Activated naive CD4-positive, alpha-beta T cell treated with anti-CD3 and anti-CD28 coated beads, Interleukin-2, amount 50 U/mL, for 16 hours (primary cell): Measurements from ENCODE around the gene TP53I13.
A peak's percentile ranks its signal among the peaks of the same experiment; 100 is the strongest.

Experiments
- DNase-seq: peaks from one replicate; pipeline ENCODE4 v3.0.0-alpha.2; 2020

Gene TP53I13

DNA sequence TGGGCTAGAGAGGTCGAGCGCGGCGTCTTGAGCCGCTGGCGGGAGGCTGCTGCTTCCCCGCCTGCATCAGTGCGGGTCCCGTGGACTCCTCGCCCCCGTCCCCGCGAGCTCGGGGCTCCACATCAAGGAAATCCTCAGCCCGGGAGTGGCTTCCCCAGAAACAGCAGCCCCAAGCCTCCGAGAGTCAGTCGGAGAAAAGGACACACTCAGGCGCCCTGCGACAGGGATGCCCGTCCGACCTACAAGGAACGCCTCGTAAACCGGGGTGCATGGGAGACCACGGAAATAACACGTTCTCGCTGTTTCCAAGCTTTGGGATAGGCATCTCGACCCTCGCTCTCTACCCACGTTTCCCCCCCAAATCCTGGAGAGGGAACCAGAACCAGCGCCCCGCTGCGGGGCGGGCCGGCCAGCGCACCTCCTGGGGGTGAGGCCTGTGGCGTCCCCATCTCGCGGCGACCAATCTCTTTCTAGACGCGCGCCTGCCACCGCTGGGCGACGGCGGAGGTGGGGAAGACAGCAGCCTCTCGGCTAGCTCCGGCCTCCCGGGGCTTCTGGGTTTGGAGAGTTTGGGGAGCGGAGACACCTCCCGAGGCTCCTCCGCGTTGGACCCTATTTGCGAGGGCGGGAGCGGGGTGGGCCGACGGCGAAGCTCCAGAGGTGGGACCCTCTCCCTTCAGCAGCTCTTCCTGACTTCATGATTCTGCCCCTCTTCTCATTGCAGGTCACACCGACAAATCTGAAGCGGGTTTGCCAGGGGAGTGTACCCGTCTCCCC is 759 bp upstream of the TP53I13 start:
- peak; percentile 79 for DNase-seq

DNA sequence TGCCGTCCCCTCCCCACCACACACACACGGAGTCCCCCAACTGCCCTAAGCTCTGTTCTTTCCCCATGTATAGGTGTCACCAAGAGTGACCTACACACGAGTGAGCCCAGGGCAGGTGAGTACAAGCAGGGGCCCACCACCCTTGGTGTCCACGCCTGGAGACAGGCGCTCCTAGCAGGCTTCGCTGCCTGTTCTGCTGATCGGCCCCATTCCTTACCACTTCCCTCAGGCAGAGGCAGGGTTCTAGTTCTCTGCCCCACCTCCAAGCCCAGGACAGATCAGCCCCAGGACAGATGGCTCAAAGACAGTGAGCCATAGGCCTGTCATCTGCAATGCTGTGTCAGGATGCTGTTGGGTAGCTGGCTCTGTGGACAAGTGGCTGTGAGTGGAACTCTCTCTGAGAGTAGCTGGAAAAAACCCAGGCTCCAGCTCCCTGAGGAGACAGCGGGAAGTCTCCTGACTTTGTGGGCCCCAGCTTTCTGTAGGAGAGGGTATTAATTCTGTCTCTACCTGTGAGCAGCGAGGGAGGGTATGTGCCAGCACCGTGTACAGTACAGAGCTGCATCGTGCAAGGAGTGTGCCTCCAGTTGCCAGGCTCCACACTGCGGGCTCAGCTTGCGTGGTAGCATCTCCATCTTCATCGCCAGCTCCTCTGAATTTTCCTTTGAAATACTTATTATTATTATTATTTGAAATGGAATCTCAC is 897 bp downstream of the TP53I13 start:
- DNase-seq = no peak

DNA sequence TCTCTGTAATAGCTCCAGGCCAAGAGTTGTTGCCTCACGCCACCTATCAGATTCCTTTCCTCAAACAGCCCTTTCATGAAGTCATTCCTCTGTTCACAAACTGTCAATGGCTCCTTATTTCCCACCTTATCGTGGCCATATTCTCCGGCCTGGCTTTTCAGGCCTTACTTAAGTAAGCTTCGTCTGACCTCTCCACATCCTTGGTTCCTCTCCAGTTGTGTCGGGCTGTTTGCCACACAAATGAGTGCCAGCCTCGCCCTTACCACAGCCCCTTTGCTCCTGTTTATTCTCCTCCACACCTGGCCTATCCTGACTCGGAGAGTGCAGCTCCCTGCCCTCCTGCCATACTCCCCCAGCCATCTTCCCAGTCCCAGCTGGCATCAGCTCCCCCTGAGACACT is 2.0 kb downstream of the TP53I13 start:
- no peak for DNase-seq

DNA sequence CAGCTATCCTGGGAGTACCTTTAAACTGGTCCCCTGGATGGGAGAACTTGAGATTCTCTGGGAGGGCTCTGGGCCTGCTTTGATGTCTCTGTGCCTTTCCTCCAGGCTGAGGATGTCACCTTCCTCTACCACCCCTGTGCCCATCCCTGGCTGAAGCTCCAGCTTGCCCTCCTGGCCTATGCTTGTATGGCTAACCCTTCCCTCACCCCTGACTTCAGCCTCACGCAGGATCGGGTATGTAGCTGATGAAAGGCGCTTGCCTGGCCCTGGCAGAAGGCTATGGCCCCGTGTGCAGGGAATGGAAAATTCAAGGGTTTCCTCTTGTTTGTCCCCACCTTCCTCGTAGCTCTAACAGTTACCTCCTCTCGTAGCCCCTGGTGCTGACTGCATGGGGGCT is 3.0 kb downstream of the TP53I13 start:
- DNase-seq = no peak

DNA sequence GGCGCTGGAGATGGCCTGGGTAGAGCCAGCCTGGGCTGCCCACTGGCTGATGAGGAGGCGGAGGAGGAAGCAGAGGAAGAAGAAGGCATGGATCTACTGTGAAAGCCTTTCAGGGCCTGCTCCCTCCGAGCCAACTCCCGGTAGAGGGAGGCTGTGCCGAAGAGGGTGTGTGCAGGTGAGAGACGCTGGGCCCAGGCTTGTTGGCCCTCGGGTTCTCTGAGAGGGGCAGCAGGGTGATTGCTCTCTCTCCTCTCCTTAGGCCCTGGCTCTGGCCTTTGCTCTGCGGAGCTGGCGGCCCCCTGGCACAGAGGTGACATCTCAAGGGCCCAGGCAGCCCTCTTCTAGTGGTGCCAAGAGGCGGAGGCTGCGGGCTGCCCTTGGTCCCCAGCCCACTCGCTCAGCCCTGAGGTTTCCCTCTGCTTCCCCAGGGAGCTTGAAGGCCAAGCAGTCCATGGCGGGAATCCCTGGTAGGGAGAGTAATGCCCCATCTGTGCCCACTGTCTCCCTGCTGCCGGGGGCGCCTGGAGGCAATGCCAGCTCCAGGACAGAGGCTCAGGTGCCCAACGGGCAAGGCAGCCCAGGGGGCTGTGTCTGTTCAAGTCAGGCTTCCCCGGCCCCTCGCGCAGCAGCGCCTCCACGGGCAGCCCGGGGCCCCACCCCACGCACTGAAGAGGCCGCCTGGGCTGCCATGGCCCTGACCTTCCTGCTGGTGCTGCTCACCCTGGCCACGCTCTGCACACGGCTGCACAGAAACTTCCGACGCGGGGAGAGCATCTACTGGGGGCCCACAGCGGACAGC is 3.6 kb downstream of the TP53I13 start:
- DNase-seq = no peak

DNA sequence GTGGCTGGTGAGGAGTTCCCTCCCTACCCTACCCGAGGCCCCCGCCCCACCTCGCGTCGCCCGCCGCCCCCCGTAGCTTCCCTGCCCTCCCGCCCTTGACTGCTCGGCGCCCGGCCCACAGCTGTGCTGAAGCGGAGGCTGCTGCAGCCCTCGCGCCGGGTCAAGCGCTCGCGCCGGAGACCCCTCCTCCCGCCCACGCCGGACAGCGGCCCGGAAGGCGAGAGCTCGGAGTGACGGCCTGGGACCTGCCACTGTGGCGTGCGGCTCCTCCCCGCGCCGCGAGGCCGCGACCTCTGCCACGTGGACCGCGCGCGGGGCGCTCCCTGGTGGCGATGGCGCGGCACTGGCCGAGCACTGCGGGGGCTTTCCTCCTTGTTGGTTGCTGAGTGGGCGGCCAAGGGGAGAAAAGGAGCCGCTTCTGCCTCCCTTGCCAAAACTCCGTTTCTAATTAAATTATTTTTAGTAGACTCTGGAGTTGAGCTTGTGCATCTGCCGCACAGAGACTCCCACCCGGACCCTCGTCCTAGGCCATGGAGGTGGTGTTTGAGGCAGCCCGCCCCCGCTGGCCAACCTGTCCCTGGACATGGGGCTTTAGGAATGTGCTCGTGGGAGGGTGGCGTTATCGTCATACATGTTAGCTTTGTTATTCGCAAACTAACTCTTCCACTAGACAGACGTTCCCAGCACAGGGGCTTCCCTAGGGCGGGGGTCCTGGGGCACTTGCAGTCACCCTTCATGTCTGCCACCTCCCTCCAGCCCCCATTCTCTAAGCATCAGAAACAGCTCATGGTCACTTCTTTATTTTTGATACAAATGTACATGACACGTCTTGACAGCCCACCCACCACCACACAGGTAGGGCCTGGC is 4.4 kb downstream of the TP53I13 start:
- peak; percentile 64 for DNase-seq

DNA sequence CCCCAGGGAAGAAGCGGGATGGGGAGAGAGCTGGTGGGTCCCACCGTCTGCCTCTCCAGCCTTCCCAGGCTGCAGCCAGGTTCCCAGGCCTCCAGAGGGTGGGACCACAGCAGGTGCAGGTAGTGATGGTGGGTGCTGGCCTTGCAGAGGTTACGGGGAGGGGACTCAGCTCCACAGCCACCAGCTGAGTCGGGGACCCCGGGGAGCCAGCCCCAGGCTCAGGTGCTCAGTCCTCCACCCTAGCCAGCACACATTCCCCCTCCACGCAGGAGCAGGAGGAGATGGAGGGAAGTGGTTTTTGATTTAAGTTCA is 5.0 kb downstream of the TP53I13 start:
- DNase-seq = peak; percentile 5

DNA sequence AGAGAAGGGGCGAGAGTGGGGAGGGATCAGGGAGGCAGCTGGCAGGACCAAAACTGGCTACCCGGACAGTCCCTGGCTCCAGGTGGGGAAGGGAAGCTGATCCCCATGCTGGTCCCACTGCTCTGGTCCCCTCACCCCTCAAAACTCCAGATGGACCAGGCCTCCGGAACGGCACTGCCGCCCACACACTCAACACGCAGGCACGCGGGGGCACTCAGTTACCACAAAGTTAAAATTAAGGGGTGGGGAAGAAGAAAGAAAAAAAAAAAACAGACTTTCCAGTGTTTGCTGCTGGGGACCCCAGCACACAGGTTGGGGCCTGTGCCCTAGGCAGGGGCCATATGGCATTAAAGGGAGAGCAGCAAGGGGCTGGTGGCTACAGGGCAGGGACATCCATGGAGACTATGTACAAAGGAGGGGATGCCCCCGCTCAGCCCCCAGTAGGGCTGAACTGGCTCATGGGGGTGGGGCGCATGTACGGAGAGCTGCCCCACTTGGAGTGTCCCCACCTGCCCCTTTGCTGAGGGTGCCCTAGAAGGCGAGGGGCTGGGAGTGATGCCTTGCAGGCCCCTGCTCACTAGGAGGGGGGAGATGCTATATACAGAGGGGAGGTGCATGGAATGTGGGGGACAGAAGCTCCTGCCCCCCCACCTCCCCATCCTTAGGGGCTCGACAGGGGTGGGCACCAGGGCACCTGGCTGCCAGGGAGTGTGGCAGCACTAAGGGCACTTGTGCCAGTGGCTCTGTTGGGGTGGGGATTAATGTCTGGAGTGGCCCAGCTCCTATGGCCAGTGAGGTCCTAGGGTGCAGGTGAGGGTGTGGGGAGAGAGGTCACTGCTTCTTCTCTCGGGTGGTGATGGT is 5.6 kb downstream of the TP53I13 start:
- DNase-seq = peak; percentile 7

DNA sequence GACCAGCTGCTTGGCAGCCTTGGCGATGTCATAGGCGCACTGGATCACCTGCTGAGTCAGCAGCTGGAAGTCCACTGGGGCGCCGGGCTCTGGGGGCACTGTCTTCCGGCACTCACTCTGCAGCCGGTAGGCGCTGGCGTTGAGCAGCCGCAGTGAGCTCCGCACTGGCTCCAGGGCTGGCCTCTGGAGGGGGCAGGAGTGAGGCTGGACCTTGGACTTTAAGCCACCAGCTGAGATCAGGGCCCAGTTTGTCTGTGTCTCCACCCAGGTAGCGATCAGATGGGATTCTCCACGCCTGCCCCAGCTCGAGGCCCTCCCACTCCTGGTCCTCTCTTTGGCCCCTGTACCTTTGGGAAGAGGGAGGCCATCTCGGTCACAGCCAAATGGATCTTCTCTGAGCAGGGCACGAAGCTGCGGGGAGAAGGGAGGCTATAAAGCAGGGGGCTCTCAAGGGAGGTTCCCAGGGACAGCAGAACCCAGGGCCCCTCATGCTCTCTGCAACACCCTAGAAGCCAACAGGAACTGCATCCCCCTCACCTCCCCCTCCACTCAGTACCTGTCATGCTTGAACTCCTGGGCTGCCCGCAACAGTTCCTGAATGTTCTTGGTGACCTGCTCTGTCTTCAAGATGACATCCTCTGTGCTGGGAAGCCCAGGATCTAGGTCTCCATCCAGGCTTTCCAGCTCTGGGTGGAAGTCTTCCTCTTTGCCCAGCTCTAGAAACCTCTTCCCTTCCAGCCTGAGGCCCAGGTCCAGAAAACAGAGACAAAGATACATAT is 6.4 kb downstream of the TP53I13 start:
- DNase-seq = peak; percentile 3

DNA sequence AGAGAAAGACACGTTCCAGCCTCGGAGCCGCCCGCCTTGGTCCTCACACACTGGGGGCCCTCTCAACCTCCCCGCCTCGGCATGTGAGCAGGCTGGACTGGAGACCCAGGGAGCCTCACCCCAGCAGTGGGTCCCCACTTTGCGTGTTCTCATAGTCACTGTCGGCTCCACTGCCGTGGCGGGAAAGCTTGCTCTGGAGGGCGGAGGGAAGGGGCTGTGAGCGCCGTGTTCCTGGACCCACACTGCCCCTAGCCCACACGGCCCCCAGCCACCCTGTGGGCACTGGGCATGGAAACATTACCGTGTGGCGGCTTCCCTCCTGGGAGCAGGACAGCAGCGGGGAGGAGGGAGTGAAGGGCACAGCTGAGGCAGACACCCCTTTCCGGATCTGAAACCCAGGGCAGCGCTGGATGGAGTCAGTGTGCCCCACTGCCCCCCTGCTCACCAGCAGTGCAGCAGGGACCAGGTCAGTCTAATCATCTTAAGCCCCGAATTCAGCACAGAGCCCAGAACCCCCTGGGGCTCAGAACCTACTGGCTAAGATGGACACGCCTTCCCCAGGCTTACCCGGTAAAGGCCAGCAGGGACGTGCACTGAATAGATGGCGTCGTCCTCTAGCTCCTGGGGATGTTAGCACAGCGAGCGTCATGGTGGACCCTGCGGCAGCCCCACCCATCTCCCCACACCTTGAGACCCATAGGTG is 7.2 kb downstream of the TP53I13 start:
- DNase-seq = no peak

DNA sequence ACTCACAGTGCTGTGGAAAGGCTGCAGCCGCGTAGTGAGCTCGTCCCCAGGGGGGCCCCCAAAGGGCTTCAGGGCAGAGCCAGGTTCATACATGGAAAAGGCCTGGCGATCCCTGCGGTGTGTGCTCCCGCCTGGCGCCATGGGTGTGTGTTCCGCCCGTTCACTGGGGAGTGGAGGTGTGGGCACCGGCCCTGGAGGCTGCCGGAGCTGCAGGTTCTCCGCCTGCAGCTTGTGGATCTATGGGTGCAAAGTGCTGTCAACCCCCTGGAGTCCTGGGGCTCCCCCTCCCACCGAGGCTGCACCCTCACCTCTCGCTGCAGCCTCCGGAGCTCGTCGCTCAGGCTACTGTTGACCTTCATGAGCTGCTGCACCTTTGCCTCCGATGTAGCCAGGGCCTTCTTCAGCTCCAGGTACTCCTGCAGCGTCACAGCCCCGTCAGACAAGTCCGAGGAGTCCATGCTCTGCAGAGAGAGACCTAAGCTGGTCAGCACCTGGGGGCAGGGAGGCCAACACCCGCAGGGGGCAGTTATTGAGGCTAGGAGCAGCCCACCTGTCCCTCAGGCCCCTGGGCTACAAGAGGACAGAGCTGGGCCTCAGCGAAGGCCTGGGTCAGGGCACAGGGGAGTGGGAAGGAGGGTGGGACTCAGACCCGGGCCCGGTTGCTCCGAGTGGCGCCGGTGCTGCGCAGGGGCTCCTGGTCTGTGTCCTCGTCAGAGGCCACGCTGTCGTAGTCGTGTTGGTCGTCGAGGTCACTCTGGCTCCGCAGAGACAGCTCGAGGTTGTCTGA is 7.9 kb downstream of the TP53I13 start:
- peak; percentile 10 for DNase-seq

DNA sequence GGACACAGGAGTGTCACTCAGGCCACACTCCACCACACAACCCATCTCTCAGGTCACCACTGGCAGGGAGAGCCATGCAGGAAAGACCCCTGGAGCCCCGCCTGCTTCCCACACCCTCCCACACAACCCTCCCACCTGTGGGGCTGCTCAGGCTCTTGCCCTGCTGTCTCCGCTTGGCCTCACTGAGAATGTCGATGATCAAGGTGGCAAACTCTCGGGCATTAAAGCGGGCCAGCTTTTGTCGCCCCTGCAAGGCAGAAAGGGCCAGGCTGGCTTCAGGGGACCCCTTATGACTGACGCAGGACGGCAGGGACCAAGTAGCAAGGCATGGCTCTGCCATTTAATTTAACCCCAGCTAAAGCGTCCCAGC is 8.5 kb downstream of the TP53I13 start:
- no peak for DNase-seq

DNA sequence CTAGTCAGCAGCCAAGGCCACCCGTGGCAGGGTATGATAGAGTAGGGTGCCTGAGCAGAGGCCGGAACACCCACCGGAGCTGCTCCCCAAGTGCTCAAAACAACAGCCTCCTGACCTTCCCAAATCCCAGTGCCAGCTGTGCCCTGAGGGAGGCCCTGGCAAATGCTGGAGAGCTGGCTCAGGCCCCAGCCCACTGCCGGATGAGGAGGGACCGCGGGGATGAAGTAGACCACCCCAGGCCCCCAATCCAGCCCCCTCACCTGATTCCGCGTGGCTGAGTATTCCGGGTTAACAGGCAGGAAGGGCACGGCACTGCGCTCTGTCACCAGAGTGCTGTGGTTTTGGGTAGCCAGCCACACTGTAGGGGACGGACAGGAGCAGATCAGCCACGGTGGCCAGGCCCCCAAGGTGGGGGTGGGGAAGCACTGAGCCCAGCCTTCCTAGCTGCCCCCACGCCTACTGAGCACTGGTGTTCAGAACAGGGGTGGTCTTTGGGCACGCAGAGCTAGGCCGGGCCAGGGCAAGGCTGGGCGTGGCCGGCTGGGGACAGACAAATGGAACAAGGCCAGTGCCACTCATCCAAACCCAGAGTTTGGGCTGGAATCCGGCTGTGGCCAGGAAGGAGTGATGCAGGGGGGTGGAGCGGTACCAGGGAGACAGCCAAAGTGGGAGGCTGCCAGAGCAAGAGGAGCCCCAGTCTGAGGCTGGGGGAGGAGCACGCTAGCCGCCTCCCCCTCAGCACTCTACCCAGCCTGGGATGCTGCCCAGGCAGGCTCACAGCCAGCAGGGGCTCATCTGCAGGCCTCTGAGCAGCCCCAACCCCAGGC is 9.1 kb downstream of the TP53I13 start:
- no peak for DNase-seq

DNA sequence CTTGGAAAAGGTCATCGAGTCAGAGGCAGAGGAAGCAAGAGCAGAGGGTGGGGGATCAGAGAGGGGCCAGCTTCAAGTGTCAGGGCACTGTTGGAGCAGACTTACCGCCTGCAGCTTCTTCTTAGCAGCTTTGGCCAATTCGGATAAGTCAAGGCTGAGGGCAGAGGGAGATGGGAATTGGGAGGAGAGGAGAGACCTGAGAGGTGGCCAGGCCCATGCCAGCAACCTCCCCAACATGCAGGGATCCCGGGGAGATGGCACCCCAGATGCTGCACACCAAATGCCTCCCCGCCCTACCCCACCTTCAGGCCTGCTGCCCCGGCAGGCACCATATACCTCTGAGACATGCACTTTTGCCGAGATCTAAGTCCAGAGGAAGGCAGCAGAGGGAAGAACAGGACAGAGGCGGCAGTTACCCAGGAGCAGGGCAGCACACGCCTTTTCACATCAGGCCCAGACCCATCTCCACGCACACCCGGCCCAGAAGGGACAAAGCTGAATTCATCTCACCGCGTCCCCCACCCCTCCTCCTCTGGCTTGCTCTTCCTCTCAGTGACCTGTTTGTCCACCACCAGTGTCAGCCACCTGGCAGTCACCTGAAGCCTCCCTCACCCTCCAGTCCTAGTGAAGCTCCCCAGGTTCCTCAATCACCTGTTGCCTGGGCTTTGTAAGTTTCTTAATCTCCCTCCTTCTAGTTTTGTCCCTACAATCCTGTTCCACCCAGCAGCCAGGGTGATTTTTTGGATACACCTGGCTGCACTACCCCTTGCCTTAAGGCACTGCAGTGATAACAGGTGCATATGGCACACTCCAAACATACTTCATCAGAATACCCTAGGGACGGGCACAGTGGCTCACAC is 10.4 kb downstream of the TP53I13 start:
- DNase-seq = no peak

DNA sequence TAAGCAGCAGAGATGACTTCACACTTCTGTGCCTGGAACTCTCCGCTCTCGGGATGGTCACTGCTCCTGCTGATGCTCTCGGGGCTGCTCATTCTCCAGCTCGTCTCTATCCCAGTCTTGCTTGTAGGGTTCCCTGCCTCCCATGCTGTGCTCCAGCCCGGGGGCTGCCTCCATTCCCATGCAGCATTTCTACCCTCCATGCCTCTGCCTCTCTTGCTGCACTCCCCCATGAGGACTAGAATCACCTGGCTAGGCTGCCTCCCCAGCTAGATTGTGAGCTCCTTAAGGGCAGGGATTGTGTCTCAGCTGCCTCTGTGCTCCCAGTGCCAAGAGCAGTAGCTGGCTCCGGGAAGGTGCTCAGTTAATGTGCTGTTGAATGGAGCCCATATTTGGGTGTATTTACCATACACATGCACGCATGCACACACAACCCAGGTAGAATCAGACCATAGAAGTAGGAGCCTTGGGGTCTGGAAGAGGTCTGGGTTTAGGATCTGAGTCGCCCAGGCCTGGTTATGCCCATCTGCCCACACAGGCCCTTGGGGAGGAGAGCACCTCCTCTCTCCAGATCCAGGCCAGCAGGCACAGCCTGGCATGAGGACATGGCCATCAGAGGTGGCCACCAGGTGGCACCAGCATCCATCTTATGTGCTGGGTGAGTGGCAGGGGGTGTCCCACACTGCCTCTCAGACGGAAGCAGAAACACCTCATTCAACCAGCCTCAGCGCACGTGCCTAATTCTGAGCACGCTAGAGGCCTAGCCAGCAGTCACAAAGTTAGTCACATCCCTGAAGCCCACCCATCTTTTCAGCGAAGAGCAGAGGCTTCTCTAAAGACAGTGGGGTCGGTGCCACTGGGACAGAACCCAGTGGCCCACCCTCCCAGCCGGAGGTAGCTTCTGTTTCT is 11.6 kb downstream of the TP53I13 start:
- peak; percentile 93 for DNase-seq

DNA sequence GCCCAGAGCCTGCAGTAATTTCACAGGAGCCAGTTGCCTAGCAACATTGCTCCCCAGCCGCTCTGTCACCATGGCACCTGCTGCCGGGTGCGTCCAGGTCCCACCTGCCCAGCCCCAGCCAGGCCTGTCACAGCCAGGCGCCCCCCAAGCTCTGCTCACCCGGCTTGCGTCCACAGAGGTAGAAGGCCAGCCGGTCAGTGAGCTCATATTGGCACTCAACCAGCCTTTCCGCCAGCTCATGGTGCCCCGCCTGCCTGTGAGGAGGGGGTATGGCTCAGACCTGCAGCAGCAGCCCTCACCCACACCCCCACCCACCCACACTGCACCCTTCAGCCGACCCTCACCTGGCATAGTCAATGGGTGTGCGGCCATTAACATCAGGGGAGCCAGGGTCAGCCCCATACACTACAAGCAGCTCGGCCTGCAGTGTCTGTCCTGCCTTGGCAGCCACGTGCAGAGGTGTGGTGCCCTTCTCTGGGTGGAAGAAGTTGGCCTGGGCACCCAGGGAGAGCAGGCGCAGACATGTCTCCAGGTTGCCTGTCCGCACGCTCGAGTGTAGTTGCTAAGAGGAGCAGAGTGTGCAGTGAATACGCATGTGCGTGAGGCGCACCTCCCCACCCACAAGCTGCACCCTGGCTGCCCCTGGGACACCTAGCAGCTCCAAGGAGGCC is 13.2 kb downstream of the TP53I13 start:
- DNase-seq = no peak
